ENCODE results near the gene SFI1. TPM values are rescaled to one million over a fixed set of nuclear protein-coding genes. Genes with fewer than 3 reads are reported as not detected.
"Not testable (repeated sequence)": the region's sequence is repeated elsewhere in the genome, so short reads cannot be mapped to it uniquely, and the experiment has no call there.

The SFI1 gene
- total RNA-seq, 2 experiments from 2014 or later = 281 to 291 TPM

DNA sequence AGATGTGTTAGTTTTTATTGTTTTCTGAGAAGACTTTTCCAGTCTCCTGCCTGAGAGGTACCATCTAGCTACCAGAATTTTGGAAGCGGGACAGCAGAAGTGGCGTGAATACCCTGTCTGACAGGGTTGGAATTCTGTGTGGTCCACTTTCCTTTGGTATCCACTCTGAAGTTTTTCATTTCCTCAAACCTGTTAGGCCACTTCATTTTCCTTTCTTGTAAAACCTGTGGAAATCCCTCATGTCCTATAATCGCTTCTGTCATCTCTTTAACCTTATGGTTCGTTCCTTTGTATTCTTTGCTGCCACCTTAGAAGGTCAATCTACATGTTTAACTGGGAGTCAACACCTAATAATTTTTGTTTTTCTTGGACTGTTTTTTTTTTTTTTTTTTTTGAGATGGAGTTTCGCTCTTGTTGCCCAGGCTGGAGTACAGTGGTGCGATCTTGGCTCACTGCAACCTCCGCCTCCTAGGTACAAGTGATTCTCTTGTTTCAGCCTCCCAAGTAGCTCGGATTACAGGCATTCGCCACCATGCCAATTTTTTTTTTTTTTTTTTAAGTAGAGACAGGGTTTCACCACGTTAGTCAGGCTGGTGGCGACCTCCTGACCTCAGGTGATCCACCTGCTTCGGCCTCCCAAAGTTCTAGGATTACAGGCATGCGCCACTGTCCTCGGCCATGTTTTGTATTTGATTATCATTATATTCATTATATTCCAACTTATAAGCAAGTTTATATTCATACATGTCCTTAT, 7.1 kb downstream of the SFI1 start:
- TF ChIP-seq, protein P1, sequence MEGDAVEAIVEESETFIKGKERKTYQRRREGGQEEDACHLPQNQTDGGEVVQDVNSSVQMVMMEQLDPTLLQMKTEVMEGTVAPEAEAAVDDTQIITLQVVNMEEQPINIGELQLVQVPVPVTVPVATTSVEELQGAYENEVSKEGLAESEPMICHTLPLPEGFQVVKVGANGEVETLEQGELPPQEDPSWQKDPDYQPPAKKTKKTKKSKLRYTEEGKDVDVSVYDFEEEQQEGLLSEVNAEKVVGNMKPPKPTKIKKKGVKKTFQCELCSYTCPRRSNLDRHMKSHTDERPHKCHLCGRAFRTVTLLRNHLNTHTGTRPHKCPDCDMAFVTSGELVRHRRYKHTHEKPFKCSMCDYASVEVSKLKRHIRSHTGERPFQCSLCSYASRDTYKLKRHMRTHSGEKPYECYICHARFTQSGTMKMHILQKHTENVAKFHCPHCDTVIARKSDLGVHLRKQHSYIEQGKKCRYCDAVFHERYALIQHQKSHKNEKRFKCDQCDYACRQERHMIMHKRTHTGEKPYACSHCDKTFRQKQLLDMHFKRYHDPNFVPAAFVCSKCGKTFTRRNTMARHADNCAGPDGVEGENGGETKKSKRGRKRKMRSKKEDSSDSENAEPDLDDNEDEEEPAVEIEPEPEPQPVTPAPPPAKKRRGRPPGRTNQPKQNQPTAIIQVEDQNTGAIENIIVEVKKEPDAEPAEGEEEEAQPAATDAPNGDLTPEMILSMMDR (IDR thresholded peaks at IDR 0.05) = no peak
- DNase-seq (no peak), ATAC-seq (ENCODE audit: poor library complexity) (no peak)
- Histone ChIP-seq H3K27ac (ENCODE audit: low read depth in 1 of 2, low read length in 2 of 2) (no peak overlapping the region), H3K4me3 (ENCODE audit: low read length) (no peak overlapping the region), H3K36me3 (ENCODE audit: insufficient read depth, low read length) (peaks cover 29% of the 10 kb centered on the region), H3K27me3 (ENCODE audit: control insufficient read depth in 1 of 2, insufficient read depth in 2 of 2, low read length in 2 of 2) (no peaks in the 10 kb centered on the region), H3K4me1 (ENCODE audit: insufficient read depth, low read length) (peaks cover 52% of the 10 kb centered on the region), H3K9me3 (ENCODE audit: control insufficient read depth in 1 of 2, insufficient read depth in 1 of 2, low read length in 2 of 2) (peaks cover 0 to 3% of the 10 kb centered on the region in 2 experiments)
- Mint-ChIP-seq H3K4me3 (no peak overlapping the region), H3K27me3 (no peaks in the 10 kb centered on the region), H3K9me3 (no peaks in the 10 kb centered on the region), H3K36me3 (ENCODE audit: low read depth) (peaks cover 74% of the 10 kb centered on the region), H3K4me1 (ENCODE audit: low read depth) (peaks cover 70% of the 10 kb centered on the region), H3K27ac (no peak overlapping the region)
- intact Hi-C loops (cut with DNase I, micrococcal nuclease) = no loop called here
- ChIA-PET POLR2A (no interaction called here), CTCF (interaction anchor here (0.7 kb wide), 1 partner anchor 66 kb away, joined by 4 read pairs; no protein-coding TSS in a partner anchor)

DNA sequence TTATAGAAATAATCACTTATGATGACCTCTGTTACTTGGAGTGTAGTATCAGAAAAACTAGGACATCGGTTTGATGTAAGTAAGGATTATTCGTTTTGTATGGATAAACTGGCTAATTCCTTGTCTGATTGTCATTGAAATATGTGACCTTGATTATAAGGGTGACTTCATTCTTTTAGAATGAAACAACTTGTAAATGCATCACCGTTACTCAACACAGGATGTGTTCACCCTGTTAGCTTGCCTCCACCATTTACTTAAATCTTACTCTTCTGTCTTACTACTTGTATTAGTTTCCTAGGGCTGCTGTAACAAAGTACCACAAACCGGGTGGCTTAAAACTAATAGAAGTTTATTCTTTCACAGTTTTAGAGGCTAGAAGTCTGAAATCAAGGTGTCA, 7.9 kb downstream of the SFI1 start:
- intact Hi-C loops (cut with DNase I, micrococcal nuclease) = no loop called here

DNA sequence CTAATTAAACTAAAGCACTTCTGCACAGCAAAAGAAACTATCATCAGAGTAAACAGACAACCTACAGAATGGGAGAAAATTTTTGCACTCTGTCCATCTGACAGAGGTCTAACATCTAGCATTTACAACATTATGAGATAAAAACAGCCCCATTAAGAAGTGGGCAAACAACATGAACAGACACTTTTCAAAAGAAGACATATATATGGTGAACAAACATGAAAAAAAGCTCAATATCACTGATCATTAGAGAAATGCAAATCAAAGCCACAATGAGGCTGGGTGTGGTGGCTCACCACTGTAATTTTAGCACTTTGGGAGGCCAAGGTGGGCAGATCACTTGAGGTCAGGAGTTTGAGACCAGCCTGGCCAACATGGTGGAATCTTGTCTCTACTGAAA, 11.2 kb downstream of the SFI1 start:
- CTCF ChIA-PET; H3K4me3 Mint-ChIP-seq; H3K27me3 ChIP-seq (ENCODE audit: control insufficient read depth in 1 of 2, insufficient read depth in 2 of 2, low read length in 2 of 2); H3K27me3 Mint-ChIP-seq; H3K9me3 ChIP-seq (ENCODE audit: control insufficient read depth in 1 of 2, insufficient read depth in 1 of 2, low read length in 2 of 2); H3K27ac Mint-ChIP-seq; H3K27ac ChIP-seq (ENCODE audit: low read depth in 1 of 2, low read length in 2 of 2); ATAC-seq (ENCODE audit: poor library complexity); DNase-seq; H3K9me3 Mint-ChIP-seq; intact Hi-C loops (cut with DNase I, micrococcal nuclease); H3K4me3 ChIP-seq (ENCODE audit: low read length): not testable (repeated sequence)
- peaks cover 21% of the 10 kb centered on the region for H3K4me1 ChIP-seq (ENCODE audit: insufficient read depth, low read length)
- peaks cover 40% of the 10 kb centered on the region for H3K36me3 ChIP-seq (ENCODE audit: insufficient read depth, low read length)
- POLR2A ChIA-PET = interaction anchor here (1.1 kb wide), 1 partner anchor 97 kb away, joined by 3 read pairs; no protein-coding TSS in a partner anchor
- Mint-ChIP-seq H3K4me1 (ENCODE audit: low read depth) (peaks cover 64% of the 10 kb centered on the region), H3K36me3 (ENCODE audit: low read depth) (peaks cover 79% of the 10 kb centered on the region)

More for the DNA sequence above, 7.9 kb downstream of the SFI1 start:
- Histone ChIP-seq H3K36me3 (ENCODE audit: insufficient read depth, low read length) (peaks cover 34% of the 10 kb centered on the region), H3K9me3 (ENCODE audit: control insufficient read depth in 1 of 2, insufficient read depth in 1 of 2, low read length in 2 of 2) (peaks cover 0 to 3% of the 10 kb centered on the region in 2 experiments), H3K27ac (ENCODE audit: low read depth in 1 of 2, low read length in 2 of 2) (no peak overlapping the region), H3K27me3 (ENCODE audit: control insufficient read depth in 1 of 2, insufficient read depth in 2 of 2, low read length in 2 of 2) (no peaks in the 10 kb centered on the region), H3K4me3 (ENCODE audit: low read length) (no peak overlapping the region), H3K4me1 (ENCODE audit: insufficient read depth, low read length) (peaks cover 43% of the 10 kb centered on the region)
- Mint-ChIP-seq H3K27ac (no peak overlapping the region), H3K9me3 (no peaks in the 10 kb centered on the region), H3K4me3 (no peak overlapping the region), H3K4me1 (ENCODE audit: low read depth) (peaks cover 70% of the 10 kb centered on the region), H3K27me3 (no peaks in the 10 kb centered on the region), H3K36me3 (ENCODE audit: low read depth) (peaks cover 74% of the 10 kb centered on the region)
- POLR2A ChIA-PET = interaction anchor here (1.1 kb wide), 1 partner anchor 26 kb away, joined by 3 read pairs; no protein-coding TSS in a partner anchor
- CTCF ChIA-PET = interaction anchor here (0.6 kb wide), 1 partner anchor 30 kb away, joined by 5 read pairs; no protein-coding TSS in a partner anchor
- TF ChIP-seq, protein P1 (IDR thresholded peaks at IDR 0.05) = no peak
- ATAC-seq (ENCODE audit: poor library complexity) = no peak
- no peak for DNase-seq

Data from CD4-positive, alpha-beta T cell (primary cell).